HCT116 (cell line): ENCODE measurements around the gene GRK2. TPM values are rescaled to one million over a fixed set of nuclear protein-coding genes. Genes with fewer than 3 reads are reported as not detected.
A peak's percentile ranks its signal among the peaks of the same experiment; 100 is the strongest.

Experiments
- ATAC-seq: fragments of 200-7000 bp; cut with Tn5 transposase; 2 replicates; pipeline ENCODE4 v1.9.1; 2020; ENCODE audit warnings: mild to moderate bottlenecking, moderate library complexity
- BruUV-seq: library from RNA; stranded (reverse); fragments of 400-500 nt; replicated peaks from 2 replicates; lab custom pipeline; 2021; lab: Mats Ljungman, UMichigan
- CTCF ChIA-PET: fragments of 300-600 bp; sonication (Branson Sonifier 250); formaldehyde crosslinking; loops from one replicate; lab custom pipeline; 2021; ENCODE audit warnings: antibody characterized with exemption; lab: Charles Lee
- POLR2A ChIA-PET: fragments of 300-600, 350-600 bp; sonication (Branson Sonifier 250); formaldehyde crosslinking; loops from one replicate; lab custom pipeline; 2021; ENCODE audit warnings: antibody characterized with exemption; lab: Charles Lee
- RAD21 ChIA-PET, 2 experiments: fragments of 300-600 bp; sonication (Branson Sonifier 250); formaldehyde crosslinking; loops; one replicate each; lab custom pipeline; 2023; ENCODE audit warnings: low total read pairs in 2 of 2; ENCODE audit not compliant: uncharacterized antibody in 2 of 2, unreplicated experiment in 2 of 2, low non-redundant PET in 1 of 2; lab: Charles Lee
- DNase-seq: peaks from one replicate; pipeline ENCODE4 v3.0.0-alpha.2; 2010; ENCODE audit warnings: low read depth, low spot score
- H2AFZ ChIP-seq: fragments of 200-600 bp; shearing (Covaris generic), sonication (generic); 2 replicates; pipeline ENCODE4 v1.6.1; 2017; ENCODE audit warnings: low read depth, mixed run types, mixed read lengths, antibody characterized with exemption, low read length; ENCODE audit not compliant: poor library complexity, severe bottlenecking
- H3K27ac ChIP-seq: 2 replicates; pipeline ENCODE4 v1.5.1; 2012; ENCODE audit warnings: low read depth, low read length
- H3K27me3 ChIP-seq: fragments of 200-600 bp; sonication (generic); 2 replicates; pipeline ENCODE4 v1.6.1; 2016; ENCODE audit warnings: mixed run types, low read length, mixed read lengths; ENCODE audit not compliant: insufficient read depth
- H3K36me3 ChIP-seq, 2 experiments: fragments of 200-500 bp in 1 of 2; fragments of 200-600 bp in 1 of 2; sonication (Bioruptor generic) in 1 of 2; sonication (generic) in 1 of 2; 2 replicates each; pipeline versions ENCODE4 v1.5.1 to v1.6.1; 2014 to 2016; ENCODE audit warnings: low read length in 2 of 2, inconsistent platforms in 1 of 2, mixed read lengths in 1 of 2, mixed run types in 1 of 2; ENCODE audit not compliant: insufficient read depth in 2 of 2, control insufficient read depth in 1 of 2
- H3K4me1 ChIP-seq, 2 experiments: fragments of 200-600 bp in 1 of 2; sonication (generic) in 1 of 2; 2 replicates each; pipeline versions ENCODE4 v1.5.1 to v1.6.1; 2012 to 2017; ENCODE audit warnings: low read length in 2 of 2, inconsistent platforms in 1 of 2, mild to moderate bottlenecking in 1 of 2, mixed read lengths in 1 of 2, mixed run types in 1 of 2, moderate library complexity in 1 of 2; ENCODE audit not compliant: insufficient read depth in 2 of 2, control insufficient read depth in 1 of 2
- H3K4me2 ChIP-seq: fragments of 200-600 bp; sonication (generic); 2 replicates; pipeline ENCODE4 v1.6.1; 2017; ENCODE audit warnings: mixed run types, low read length, mixed read lengths
- H3K4me3 ChIP-seq, 2 experiments: fragments of 200-600 bp in 1 of 2; sonication (generic) in 1 of 2; replicated peaks in 1 of 2; 2 replicates each; pipeline ENCODE4 v1.5.1; 2011 to 2016; ENCODE audit warnings: low read length in 2 of 2, control low read depth in 1 of 2, low read depth in 1 of 2, mild to moderate bottlenecking in 1 of 2, mixed read lengths in 1 of 2, mixed run types in 1 of 2
- H3K79me2 ChIP-seq: fragments of 200-600 bp; sonication (generic); 2 replicates; pipeline ENCODE4 v1.6.1; 2017; ENCODE audit warnings: mild to moderate bottlenecking, mixed run types, low read length, moderate library complexity, mixed read lengths; ENCODE audit not compliant: insufficient read depth
- H3K9ac ChIP-seq: fragments of 200-600 bp; sonication (generic); 2 replicates; pipeline ENCODE4 v1.6.1; 2016; ENCODE audit warnings: low read length, mixed read lengths
- H3K9me2 ChIP-seq: fragments of 200-600 bp; sonication (generic), shearing (Covaris generic); 2 replicates; pipeline ENCODE4 v1.6.1; 2017; ENCODE audit warnings: mixed run types, mild to moderate bottlenecking, moderate library complexity; ENCODE audit not compliant: insufficient read depth
- H3K9me3 ChIP-seq, 2 experiments: fragments of 200-500 bp in 1 of 2; fragments of 200-600 bp in 1 of 2; sonication (Bioruptor generic) in 1 of 2; sonication (generic) in 1 of 2; 2 replicates each; pipeline ENCODE4 v1.6.1; 2014 to 2017; ENCODE audit warnings: low read length in 2 of 2, mixed read lengths in 2 of 2, inconsistent platforms in 1 of 2, low read depth in 1 of 2, mild to moderate bottlenecking in 1 of 2, mixed run types in 1 of 2, moderate library complexity in 1 of 2; ENCODE audit not compliant: control insufficient read depth in 1 of 2, insufficient read depth in 1 of 2
- H4K20me1 ChIP-seq: fragments of 200-600 bp; sonication (generic), shearing (Covaris generic); 2 replicates; pipeline ENCODE4 v1.6.1; 2017; ENCODE audit warnings: mixed run types, mild to moderate bottlenecking, moderate library complexity; ENCODE audit not compliant: insufficient read depth
- ELF1 ChIP-seq: IDR thresholded peaks from 2 replicates; pipeline ENCODE4 v1.6.1; 2012; ENCODE audit warnings: low read depth, borderline replicate concordance
- FOSL1 ChIP-seq: IDR thresholded peaks from 2 replicates; pipeline ENCODE4 v1.6.1; 2012; ENCODE audit warnings: low read depth
- POLR2A ChIP-seq: IDR thresholded peaks from 2 replicates; pipeline ENCODE4 v1.7.0; 2011; ENCODE audit warnings: borderline replicate concordance; ENCODE audit not compliant: insufficient read depth, insufficient read length; ENCODE audit errors: extremely low read depth
- SIN3A ChIP-seq: IDR thresholded peaks from 2 replicates; pipeline ENCODE4 v1.6.1; 2012; ENCODE audit warnings: low read depth
- SP1 ChIP-seq: IDR thresholded peaks from 2 replicates; pipeline ENCODE4 v1.6.1; 2012; ENCODE audit warnings: low read depth
- TCF7L2 ChIP-seq: IDR thresholded peaks from 2 replicates; pipeline ENCODE4 v1.7.0; 2011; ENCODE audit warnings: borderline replicate concordance, inconsistent platforms; ENCODE audit not compliant: insufficient read depth, insufficient read length; ENCODE audit errors: extremely low read depth
- YY1 ChIP-seq: IDR thresholded peaks from 2 replicates; pipeline ENCODE4 v1.6.1; 2011; ENCODE audit warnings: low read length, low read depth, moderate library complexity, mild to moderate bottlenecking; ENCODE audit not compliant: insufficient replicate concordance; ENCODE audit errors: extremely low read depth
- intact Hi-C: fragments of 100-400 bp; cut with micrococcal nuclease; formaldehyde crosslinking; loops from 2 replicates; pipeline ENCODE4 v1.10.0; 2022
- total RNA-seq: library from RNA; stranded (reverse); gene quantifications from one replicate; pipeline ENCODE4 v1.2.1, GENCODE V29; 2021; ENCODE audit not compliant: unreplicated experiment
- TF ChIP-seq, protein P1 (sequence below): IDR thresholded peaks from 2 replicates; pipeline ENCODE4 v1.6.1; 2011; ENCODE audit warnings: mild to moderate bottlenecking, low read length, moderate library complexity; ENCODE audit not compliant: insufficient replicate concordance; ENCODE audit errors: extremely low read depth
- TF ChIP-seq, protein P2 (sequence below), 3 experiments: fragments of 200-600 bp in 1 of 3; sonication (generic) in 1 of 3; IDR thresholded peaks in 2 of 3; conservative IDR thresholded peaks in 1 of 3; 2 replicates each; pipeline ENCODE4 v1.5.1; 2012 to 2017; ENCODE audit warnings: low read depth in 2 of 3, low read length in 2 of 3, antibody characterized with exemption in 1 of 3, borderline replicate concordance in 1 of 3, control low read depth in 1 of 3, mild to moderate bottlenecking in 1 of 3, mixed read lengths in 1 of 3, mixed run types in 1 of 3, moderate library complexity in 1 of 3; ENCODE audit not compliant: insufficient read depth in 1 of 3
- TF ChIP-seq, protein P3 (sequence below): IDR thresholded peaks from 2 replicates; pipeline ENCODE4 v1.6.1; 2012

Gene GRK2
- total RNA-seq, 1 experiment from 2014 or later: 83.0 TPM

DNA sequence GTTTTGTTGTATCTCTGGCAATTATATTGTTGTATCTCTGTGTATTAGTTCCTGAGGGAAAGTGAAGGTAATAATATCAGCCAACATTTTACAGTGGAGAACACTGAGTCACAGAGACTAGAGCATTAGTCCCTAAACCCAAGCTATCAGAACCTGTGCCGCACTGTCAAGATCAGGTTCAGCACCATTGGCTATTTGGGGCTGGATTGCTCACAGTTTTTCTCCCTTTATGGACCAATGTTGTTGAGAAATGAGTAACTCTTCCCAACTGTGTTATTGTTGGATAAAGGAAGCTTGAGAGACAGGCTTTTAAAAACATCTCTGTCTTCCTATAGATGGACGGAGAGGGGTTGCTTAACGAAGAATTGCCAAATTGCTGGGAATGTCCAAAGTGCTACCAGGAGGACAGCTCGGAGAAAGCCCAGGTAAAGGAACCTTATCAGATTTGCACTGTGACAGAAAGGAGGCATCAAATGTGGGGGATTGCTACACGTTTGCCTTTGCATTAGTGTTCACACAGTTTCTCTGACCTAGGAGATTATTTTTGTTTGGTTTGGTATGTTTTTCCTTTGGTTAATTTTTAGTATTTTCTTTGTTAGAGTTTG lies 18.2 kb upstream of the GRK2 start:
- Histone ChIP-seq H3K27ac (peak overlapping the region; percentile 38; the same call in 1 of the 2 replicates), H3K4me3 (no peak overlapping the region), H3K9me2 (no peaks in the 10 kb centered on the region)
- no peak for ATAC-seq
- TF ChIP-seq SP1 (no peak), ELF1 (no peak), TCF7L2 (no peak), YY1 (no peak), SIN3A (no peak), POLR2A (no peak), FOSL1 (no peak)
- TF ChIP-seq, protein P1, sequence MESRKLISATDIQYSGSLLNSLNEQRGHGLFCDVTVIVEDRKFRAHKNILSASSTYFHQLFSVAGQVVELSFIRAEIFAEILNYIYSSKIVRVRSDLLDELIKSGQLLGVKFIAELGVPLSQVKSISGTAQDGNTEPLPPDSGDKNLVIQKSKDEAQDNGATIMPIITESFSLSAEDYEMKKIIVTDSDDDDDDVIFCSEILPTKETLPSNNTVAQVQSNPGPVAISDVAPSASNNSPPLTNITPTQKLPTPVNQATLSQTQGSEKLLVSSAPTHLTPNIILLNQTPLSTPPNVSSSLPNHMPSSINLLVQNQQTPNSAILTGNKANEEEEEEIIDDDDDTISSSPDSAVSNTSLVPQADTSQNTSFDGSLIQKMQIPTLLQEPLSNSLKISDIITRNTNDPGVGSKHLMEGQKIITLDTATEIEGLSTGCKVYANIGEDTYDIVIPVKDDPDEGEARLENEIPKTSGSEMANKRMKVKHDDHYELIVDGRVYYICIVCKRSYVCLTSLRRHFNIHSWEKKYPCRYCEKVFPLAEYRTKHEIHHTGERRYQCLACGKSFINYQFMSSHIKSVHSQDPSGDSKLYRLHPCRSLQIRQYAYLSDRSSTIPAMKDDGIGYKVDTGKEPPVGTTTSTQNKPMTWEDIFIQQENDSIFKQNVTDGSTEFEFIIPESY: no peak
- TF ChIP-seq, protein P2, sequence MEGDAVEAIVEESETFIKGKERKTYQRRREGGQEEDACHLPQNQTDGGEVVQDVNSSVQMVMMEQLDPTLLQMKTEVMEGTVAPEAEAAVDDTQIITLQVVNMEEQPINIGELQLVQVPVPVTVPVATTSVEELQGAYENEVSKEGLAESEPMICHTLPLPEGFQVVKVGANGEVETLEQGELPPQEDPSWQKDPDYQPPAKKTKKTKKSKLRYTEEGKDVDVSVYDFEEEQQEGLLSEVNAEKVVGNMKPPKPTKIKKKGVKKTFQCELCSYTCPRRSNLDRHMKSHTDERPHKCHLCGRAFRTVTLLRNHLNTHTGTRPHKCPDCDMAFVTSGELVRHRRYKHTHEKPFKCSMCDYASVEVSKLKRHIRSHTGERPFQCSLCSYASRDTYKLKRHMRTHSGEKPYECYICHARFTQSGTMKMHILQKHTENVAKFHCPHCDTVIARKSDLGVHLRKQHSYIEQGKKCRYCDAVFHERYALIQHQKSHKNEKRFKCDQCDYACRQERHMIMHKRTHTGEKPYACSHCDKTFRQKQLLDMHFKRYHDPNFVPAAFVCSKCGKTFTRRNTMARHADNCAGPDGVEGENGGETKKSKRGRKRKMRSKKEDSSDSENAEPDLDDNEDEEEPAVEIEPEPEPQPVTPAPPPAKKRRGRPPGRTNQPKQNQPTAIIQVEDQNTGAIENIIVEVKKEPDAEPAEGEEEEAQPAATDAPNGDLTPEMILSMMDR (IDR thresholded peaks at IDR 0.05 in 2 of 3, conservative IDR thresholded peaks at IDR 0.05 in 1 of 3; ENCODE audit: borderline replicate concordance in 1 of 3, insufficient read depth in 1 of 3, low read depth in 2 of 3, low read length in 2 of 3): no peak
- TF ChIP-seq, protein P3, sequence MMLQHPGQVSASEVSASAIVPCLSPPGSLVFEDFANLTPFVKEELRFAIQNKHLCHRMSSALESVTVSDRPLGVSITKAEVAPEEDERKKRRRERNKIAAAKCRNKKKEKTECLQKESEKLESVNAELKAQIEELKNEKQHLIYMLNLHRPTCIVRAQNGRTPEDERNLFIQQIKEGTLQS: no peak
- TF ChIP-seq, all 23 proteins: peak for 0
- DNase-seq: no peak
- RAD21 ChIA-PET: no interaction called here
- Histone ChIP-seq H4K20me1 (no peaks in the 10 kb centered on the region), H2AFZ (no peak overlapping the region), H3K4me2 (peak overlapping the region; percentile 33), H3K27me3 (no peaks in the 10 kb centered on the region), H3K79me2 (peaks cover 60% of the 10 kb centered on the region), H3K9ac (no peak overlapping the region), H3K36me3 (peaks cover 65 to 92% of the 10 kb centered on the region in 2 experiments), H3K9me3 (no peaks in the 10 kb centered on the region), H3K4me1 (peaks cover 20 to 22% of the 10 kb centered on the region in 2 experiments)
- BruUV-seq: no TSS peak
- intact Hi-C loops: loop anchor here (10.0 kb wide), 1 partner anchor 193 kb away; the partner anchor contains the start of gene RHOD
- CTCF ChIA-PET: no interaction called here
- POLR2A ChIA-PET: interaction anchor here (1.4 kb wide), 1 partner anchor 8 kb away, joined by 5 read pairs; no protein-coding TSS in a partner anchor
